MCF 10A (cell line): Measurements from ENCODE around the gene UBP1. TPM values are rescaled to one million over a fixed set of nuclear protein-coding genes. Genes with fewer than 3 reads are reported as not detected.

ENCODE experiments used
- Bru-seq: library from RNA; stranded (reverse); fragments of 400-500 nt; gene quantifications from one replicate; lab custom pipeline; 2021; lab: Mats Ljungman, UMichigan
- BruChase-seq, 2 experiments: library from RNA; stranded (reverse); fragments of 400-500 nt; gene quantifications; one replicate each; lab custom pipeline; 2021; lab: Mats Ljungman, UMichigan
- BruUV-seq: library from RNA; stranded (reverse); fragments of 400-500 nt; replicated peaks from 2 replicates; lab custom pipeline; 2021; lab: Mats Ljungman, UMichigan
- CTCF ChIA-PET: fragments of 300-600 bp; sonication (Branson Sonifier 250); formaldehyde crosslinking; extraction: SDS; loops from one replicate; lab custom pipeline; 2021; ENCODE audit warnings: antibody characterized with exemption, inconsistent platforms; lab: Yijun Ruan, JAX
- POLR2A ChIA-PET: fragments of 300-600, 350-650 bp; sonication (Branson Sonifier 250); formaldehyde crosslinking; extraction: SDS; loops from one replicate; lab custom pipeline; 2020; ENCODE audit warnings: antibody characterized with exemption, inconsistent platforms; lab: Yijun Ruan, JAX
- DNase-seq: peaks from one replicate; pipeline ENCODE4 v3.0.0-alpha.2; 2018; ENCODE audit not compliant: unreplicated experiment
- H3K27ac Mint-ChIP-seq: one replicate; pipeline ENCODE4 v1.8.0; 2022; ENCODE audit warnings: mild to moderate bottlenecking, low read depth, mixed read lengths; ENCODE audit not compliant: unreplicated experiment
- H3K27me3 Mint-ChIP-seq: one replicate; pipeline ENCODE4 v1.8.0; 2022; ENCODE audit warnings: mixed read lengths; ENCODE audit not compliant: insufficient read depth, unreplicated experiment
- H3K36me3 Mint-ChIP-seq: one replicate; pipeline ENCODE4 v1.8.0; 2022; ENCODE audit warnings: mild to moderate bottlenecking, moderate library complexity, mixed read lengths; ENCODE audit not compliant: insufficient read depth, unreplicated experiment
- H3K4me1 Mint-ChIP-seq: one replicate; pipeline ENCODE4 v1.8.0; 2022; ENCODE audit warnings: mixed read lengths; ENCODE audit not compliant: insufficient read depth, unreplicated experiment
- H3K4me3 Mint-ChIP-seq: one replicate; pipeline ENCODE4 v1.8.0; 2022; ENCODE audit warnings: mild to moderate bottlenecking, moderate library complexity, mixed read lengths; ENCODE audit not compliant: unreplicated experiment
- H3K9me3 Mint-ChIP-seq: one replicate; pipeline ENCODE4 v1.8.0; 2022; ENCODE audit warnings: mixed read lengths; ENCODE audit not compliant: unreplicated experiment
- intact Hi-C: fragments of 100-400 bp; cut with micrococcal nuclease; formaldehyde crosslinking; loops from 2 replicates; pipeline ENCODE4 v1.14.1; 2022
- long read RNA-seq: library from polyadenylated mRNA; stranded (forward); transcript quantifications from one replicate; pipeline ENCODE4 v2.0.0, GENCODE V29; 2022
- total RNA-seq: library from RNA; stranded (reverse); gene quantifications from 2 replicates; pipeline ENCODE4 v1.2.3, GENCODE V29; 2022
- TF ChIP-seq, protein P1 (sequence below): fragments of 200-600 bp; IDR thresholded peaks from one replicate; pipeline ENCODE4 v1.8.0; 2022; ENCODE audit warnings: antibody characterized with exemption, mild to moderate bottlenecking; ENCODE audit not compliant: unreplicated experiment

Gene UBP1, protein sequence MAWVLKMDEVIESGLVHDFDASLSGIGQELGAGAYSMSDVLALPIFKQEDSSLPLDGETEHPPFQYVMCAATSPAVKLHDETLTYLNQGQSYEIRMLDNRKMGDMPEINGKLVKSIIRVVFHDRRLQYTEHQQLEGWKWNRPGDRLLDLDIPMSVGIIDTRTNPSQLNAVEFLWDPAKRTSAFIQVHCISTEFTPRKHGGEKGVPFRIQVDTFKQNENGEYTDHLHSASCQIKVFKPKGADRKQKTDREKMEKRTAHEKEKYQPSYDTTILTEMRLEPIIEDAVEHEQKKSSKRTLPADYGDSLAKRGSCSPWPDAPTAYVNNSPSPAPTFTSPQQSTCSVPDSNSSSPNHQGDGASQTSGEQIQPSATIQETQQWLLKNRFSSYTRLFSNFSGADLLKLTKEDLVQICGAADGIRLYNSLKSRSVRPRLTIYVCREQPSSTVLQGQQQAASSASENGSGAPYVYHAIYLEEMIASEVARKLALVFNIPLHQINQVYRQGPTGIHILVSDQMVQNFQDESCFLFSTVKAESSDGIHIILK
- 55.6 and 72.6 TPM in 2 replicates for total RNA-seq
- percentile 90 among the genes with signal in this experiment for Bru-seq, nascent RNA
- percentile 90 among the genes with signal in this experiment for BruChase-seq, experiment 1, labeled RNA remaining after a 6-hour chase
- percentile 88 among the genes with signal in this experiment for BruChase-seq, experiment 2, labeled RNA remaining after a 2-hour chase
- long read RNA-seq, full-length matches to known transcripts: 64 of 94 reads
- long read RNA-seq, partial matches to known transcripts: 8 of 94 reads
- long read RNA-seq, other reads (novel, unspliced or antisense): 22 of 94 reads

DNA sequence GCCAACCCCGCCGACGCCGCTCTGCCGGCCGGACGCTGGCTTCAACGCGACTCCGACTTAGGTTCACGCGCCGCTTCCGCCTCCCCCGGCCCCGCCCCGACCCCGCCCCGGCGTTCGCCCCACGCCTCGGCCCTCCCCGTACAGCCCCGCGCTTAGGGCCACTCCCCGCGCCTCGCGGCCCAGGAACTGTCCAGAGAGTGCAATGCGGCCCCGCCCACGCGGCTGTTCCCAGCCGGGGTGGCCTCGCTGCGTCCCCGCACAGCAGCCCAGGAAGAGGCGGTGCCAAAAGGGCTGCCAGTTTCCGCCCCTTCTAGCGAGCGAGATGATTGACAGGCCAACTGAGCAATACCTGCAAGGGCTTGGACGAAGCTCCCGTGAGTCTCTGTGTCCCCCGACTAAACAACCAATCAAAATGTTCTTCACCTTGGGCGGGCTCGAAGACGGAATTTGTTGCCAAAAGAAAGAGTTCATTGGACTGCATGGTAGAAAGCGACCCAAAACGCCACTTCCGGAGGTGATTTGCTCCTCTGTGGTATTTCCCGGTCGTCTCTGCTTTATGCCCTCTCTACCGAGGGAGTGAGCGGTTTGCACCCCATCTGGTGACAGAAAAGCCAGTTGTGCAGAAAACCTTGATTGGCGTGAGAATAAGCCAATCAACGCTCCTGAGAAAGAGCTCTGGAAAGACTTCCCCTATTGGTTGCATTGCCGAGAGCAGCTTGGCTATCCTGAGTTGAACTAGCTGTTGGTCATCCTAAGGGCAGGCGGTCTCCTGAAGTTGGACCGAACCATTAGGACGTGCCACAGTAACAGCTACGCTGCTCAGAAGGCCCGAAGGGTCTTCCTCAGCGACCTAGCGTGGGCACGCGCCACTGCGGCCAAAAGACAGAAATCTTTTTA lies at the start of gene UBP1:
Gene UBP1, minus strand, starts transcription at position 78 of the 897 bp plus-strand sequence. CDS start 557 bp downstream, outside the sequence.
- peaks cover 14% of the 10 kb centered on the region for H3K4me1 Mint-ChIP-seq
- TF ChIP-seq, protein P1, sequence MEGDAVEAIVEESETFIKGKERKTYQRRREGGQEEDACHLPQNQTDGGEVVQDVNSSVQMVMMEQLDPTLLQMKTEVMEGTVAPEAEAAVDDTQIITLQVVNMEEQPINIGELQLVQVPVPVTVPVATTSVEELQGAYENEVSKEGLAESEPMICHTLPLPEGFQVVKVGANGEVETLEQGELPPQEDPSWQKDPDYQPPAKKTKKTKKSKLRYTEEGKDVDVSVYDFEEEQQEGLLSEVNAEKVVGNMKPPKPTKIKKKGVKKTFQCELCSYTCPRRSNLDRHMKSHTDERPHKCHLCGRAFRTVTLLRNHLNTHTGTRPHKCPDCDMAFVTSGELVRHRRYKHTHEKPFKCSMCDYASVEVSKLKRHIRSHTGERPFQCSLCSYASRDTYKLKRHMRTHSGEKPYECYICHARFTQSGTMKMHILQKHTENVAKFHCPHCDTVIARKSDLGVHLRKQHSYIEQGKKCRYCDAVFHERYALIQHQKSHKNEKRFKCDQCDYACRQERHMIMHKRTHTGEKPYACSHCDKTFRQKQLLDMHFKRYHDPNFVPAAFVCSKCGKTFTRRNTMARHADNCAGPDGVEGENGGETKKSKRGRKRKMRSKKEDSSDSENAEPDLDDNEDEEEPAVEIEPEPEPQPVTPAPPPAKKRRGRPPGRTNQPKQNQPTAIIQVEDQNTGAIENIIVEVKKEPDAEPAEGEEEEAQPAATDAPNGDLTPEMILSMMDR: no peak
- H3K27ac Mint-ChIP-seq: peak within 1 kb of the TSS; percentile 99
- no TSS peak for BruUV-seq
- ChIA-PET POLR2A (interaction anchor here (0.5 to 7.0 kb wide), 39 partner anchors 12 to 939 kb away, joined by 3 to 135 read pairs (median 4); partner anchors contain the start of genes CNOT10 and PDCD6IP), CTCF (interaction anchor here (0.5 to 1.3 kb wide), 5 partner anchors 11 to 46 kb away, joined by 3 to 5 read pairs (median 4); no protein-coding TSS in a partner anchor)
- no peaks in the 10 kb centered on the region for H3K9me3 Mint-ChIP-seq
- H3K27me3 Mint-ChIP-seq: no peaks in the 10 kb centered on the region
- intact Hi-C loops: loop anchor here (1.0 kb wide), 1 partner anchor 277 kb away; no protein-coding TSS in a partner anchor
- H3K4me3 Mint-ChIP-seq: peak within 1 kb of the TSS; percentile 99
- DNase-seq: peak; percentile 100
- H3K36me3 Mint-ChIP-seq: no peaks in the 10 kb centered on the region

DNA sequence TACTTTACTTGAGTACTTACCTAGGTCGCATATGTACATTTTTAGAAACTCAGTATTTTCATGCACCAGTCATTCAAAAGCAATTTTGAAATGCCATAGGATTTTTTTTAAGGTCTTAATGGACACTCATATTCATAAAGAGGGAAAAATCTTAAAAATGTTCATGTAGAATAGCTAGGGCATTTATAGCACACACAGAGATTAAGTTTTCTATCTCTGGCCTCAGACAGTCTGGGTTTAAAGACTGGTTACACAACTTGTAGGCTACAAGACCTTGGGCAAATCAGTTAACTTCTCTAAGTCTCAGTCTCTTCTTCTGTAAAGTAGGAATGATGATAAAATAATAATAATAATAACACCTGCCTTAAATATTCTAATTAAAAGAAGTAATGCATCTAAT lies 48.5 kb upstream of the UBP1 start:
- Mint-ChIP-seq H3K27ac (no peak overlapping the region), H3K27me3 (no peaks in the 10 kb centered on the region), H3K4me3 (no peak overlapping the region), H3K4me1 (no peaks in the 10 kb centered on the region), H3K9me3 (no peaks in the 10 kb centered on the region), H3K36me3 (no peaks in the 10 kb centered on the region)
- POLR2A ChIA-PET: no interaction called here
- intact Hi-C loops: no loop called here
- DNase-seq: no peak
- no TSS peak for BruUV-seq
- CTCF ChIA-PET: no interaction called here
- TF ChIP-seq, protein P1: no peak

DNA sequence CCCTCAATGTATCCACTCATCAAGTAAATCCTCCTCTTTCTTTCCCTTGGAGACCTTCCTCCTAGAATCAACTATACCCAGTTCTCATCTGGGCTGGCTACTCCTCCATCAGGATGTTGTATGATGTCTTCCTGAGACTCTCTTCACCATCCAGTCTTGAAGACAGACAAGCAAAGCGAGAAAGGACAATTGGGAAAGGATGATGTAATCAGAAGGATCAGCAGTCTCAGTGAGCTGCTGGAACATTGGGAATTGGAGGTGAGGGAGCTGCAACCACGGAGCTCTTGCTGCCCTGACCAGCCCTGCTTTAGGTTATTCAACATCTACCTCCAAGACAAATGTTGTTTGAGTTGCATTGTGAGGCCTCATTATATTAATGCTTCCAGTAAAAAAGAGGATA lies 48.0 kb upstream of the UBP1 start:
- H3K4me3 Mint-ChIP-seq: no peak overlapping the region
- CTCF ChIA-PET: no interaction called here
- H3K27ac Mint-ChIP-seq: no peak overlapping the region
- no peaks in the 10 kb centered on the region for H3K27me3 Mint-ChIP-seq
- TF ChIP-seq, protein P1: no peak
- H3K9me3 Mint-ChIP-seq: no peaks in the 10 kb centered on the region
- no peaks in the 10 kb centered on the region for H3K4me1 Mint-ChIP-seq
- no TSS peak for BruUV-seq
- no peaks in the 10 kb centered on the region for H3K36me3 Mint-ChIP-seq
- intact Hi-C loops: no loop called here
- POLR2A ChIA-PET: no interaction called here
- no peak for DNase-seq
